ENCODE results near the gene ZC3H15. TPM values are rescaled to one million over a fixed set of nuclear protein-coding genes. Genes with fewer than 3 reads are reported as not detected.

The ZC3H15 gene
- total RNA-seq, 1 donor = 71.7 TPM

GRCh38 chr2:186531257-186531775 is 45.3 kb downstream of the ZC3H15 start:
- Histone ChIP-seq H3K4me1 (ENCODE audit: insufficient read depth, low read length) (peaks cover 24% of the 10 kb centered on the region), H3K36me3 (ENCODE audit: insufficient read depth, low read length) (no peaks in the 10 kb centered on the region), H3K79me2 (ENCODE audit: insufficient read depth, low read length) (no peaks in the 10 kb centered on the region), H3K9me3 (ENCODE audit: low read depth, low read length) (no peaks in the 10 kb centered on the region), H3K4me3 (ENCODE audit: insufficient read depth, low read length) (no peak overlapping the region), H2AFZ (ENCODE audit: low read length) (no peak overlapping the region), H3K27me3 (ENCODE audit: insufficient read depth, low read length) (no peaks in the 10 kb centered on the region), H4K20me1 (ENCODE audit: insufficient read depth, low read length) (no peaks in the 10 kb centered on the region), H3K27ac (ENCODE audit: low read depth, low read length) (no peak overlapping the region), H3K4me2 (ENCODE audit: insufficient read depth, low read length) (no peak overlapping the region)
- no peak for TF ChIP-seq CTCF (IDR thresholded peaks at IDR 0.05; ENCODE audit: extremely low read depth, low read depth, low read length)
- DNase-seq (ENCODE audit: insufficient read length, low spot score, missing footprints) = no peak

- peak overlapping the region; percentile 40 for H3K27ac ChIP-seq (ENCODE audit: low read depth, low read length)
- no peak for DNase-seq (ENCODE audit: insufficient read length, low spot score, missing footprints)
Measured at GRCh38 chr2:186532891-186533290, 46.8 kb downstream of the ZC3H15 start.

GRCh38 chr2:186533717-186534116 is 47.7 kb downstream of the ZC3H15 start:
- H3K4me2 ChIP-seq (ENCODE audit: insufficient read depth, low read length) = peak overlapping the region; percentile 13
- H3K4me1 ChIP-seq (ENCODE audit: insufficient read depth, low read length) = peaks cover 24% of the 10 kb centered on the region
- no peaks in the 10 kb centered on the region for H3K36me3 ChIP-seq (ENCODE audit: insufficient read depth, low read length)
- no peaks in the 10 kb centered on the region for H3K79me2 ChIP-seq (ENCODE audit: insufficient read depth, low read length)
- H2AFZ ChIP-seq (ENCODE audit: low read length) = no peak overlapping the region
- no peak overlapping the region for H3K4me3 ChIP-seq (ENCODE audit: insufficient read depth, low read length)
- no peaks in the 10 kb centered on the region for H3K27me3 ChIP-seq (ENCODE audit: insufficient read depth, low read length)
- DNase-seq (ENCODE audit: insufficient read length, low spot score, missing footprints) = no peak
- no peaks in the 10 kb centered on the region for H4K20me1 ChIP-seq (ENCODE audit: insufficient read depth, low read length)
- TF ChIP-seq CTCF (IDR thresholded peaks at IDR 0.05; ENCODE audit: extremely low read depth, low read depth, low read length) = no peak
- H3K27ac ChIP-seq (ENCODE audit: low read depth, low read length) = peak overlapping the region; percentile 40
- no peaks in the 10 kb centered on the region for H3K9me3 ChIP-seq (ENCODE audit: low read depth, low read length)

More at GRCh38 chr2:186532891-186533290, 46.8 kb downstream of the ZC3H15 start:
- Histone ChIP-seq H2AFZ (ENCODE audit: low read length) (no peak overlapping the region), H3K27me3 (ENCODE audit: insufficient read depth, low read length) (no peaks in the 10 kb centered on the region), H3K79me2 (ENCODE audit: insufficient read depth, low read length) (no peaks in the 10 kb centered on the region), H3K9me3 (ENCODE audit: low read depth, low read length) (no peaks in the 10 kb centered on the region), H4K20me1 (ENCODE audit: insufficient read depth, low read length) (no peaks in the 10 kb centered on the region), H3K36me3 (ENCODE audit: insufficient read depth, low read length) (no peaks in the 10 kb centered on the region), H3K4me1 (ENCODE audit: insufficient read depth, low read length) (peaks cover 24% of the 10 kb centered on the region), H3K4me2 (ENCODE audit: insufficient read depth, low read length) (peak overlapping the region; percentile 24), H3K4me3 (ENCODE audit: insufficient read depth, low read length) (no peak overlapping the region)
- no peak for TF ChIP-seq CTCF (IDR thresholded peaks at IDR 0.05; ENCODE audit: extremely low read depth, low read depth, low read length)

GRCh38 chr2:186534406-186534805 is 48.3 kb downstream of the ZC3H15 start:
- Histone ChIP-seq H3K9me3 (ENCODE audit: low read depth, low read length) (no peaks in the 10 kb centered on the region), H3K4me2 (ENCODE audit: insufficient read depth, low read length) (no peak overlapping the region), H3K4me3 (ENCODE audit: insufficient read depth, low read length) (no peak overlapping the region), H2AFZ (ENCODE audit: low read length) (no peak overlapping the region), H3K27ac (ENCODE audit: low read depth, low read length) (no peak overlapping the region), H3K79me2 (ENCODE audit: insufficient read depth, low read length) (no peaks in the 10 kb centered on the region), H3K36me3 (ENCODE audit: insufficient read depth, low read length) (no peaks in the 10 kb centered on the region), H4K20me1 (ENCODE audit: insufficient read depth, low read length) (no peaks in the 10 kb centered on the region), H3K27me3 (ENCODE audit: insufficient read depth, low read length) (no peaks in the 10 kb centered on the region), H3K4me1 (ENCODE audit: insufficient read depth, low read length) (peaks cover 24% of the 10 kb centered on the region)
- no peak for DNase-seq (ENCODE audit: insufficient read length, low spot score, missing footprints)
- no peak for TF ChIP-seq CTCF (IDR thresholded peaks at IDR 0.05; ENCODE audit: extremely low read depth, low read depth, low read length)

Data from osteoblast (primary cell).